Fibroblast of mammary gland (primary cell): Measurements from ENCODE around the gene PCIF1.
"Not testable (repeated sequence)": the region's sequence is repeated elsewhere in the genome, so short reads cannot be mapped to it uniquely, and the experiment has no call there.

Source experiments
- DNase-seq: peaks from one replicate; pipeline ENCODE4 v3.0.0-alpha.2; 2010; ENCODE audit warnings: low read depth
- H3K4me3 ChIP-seq: 2 replicates; pipeline ENCODE4 v1.5.1; 2011; ENCODE audit warnings: low read depth, mild to moderate bottlenecking, low read length, moderate library complexity; ENCODE audit not compliant: control insufficient read depth
- TF ChIP-seq, protein P1 (sequence below): conservative IDR thresholded peaks from 2 replicates; pipeline ENCODE4 v1.5.1; 2011; ENCODE audit warnings: low read depth, low read length, inconsistent platforms; ENCODE audit not compliant: control insufficient read depth, insufficient read depth

Gene PCIF1

DNA sequence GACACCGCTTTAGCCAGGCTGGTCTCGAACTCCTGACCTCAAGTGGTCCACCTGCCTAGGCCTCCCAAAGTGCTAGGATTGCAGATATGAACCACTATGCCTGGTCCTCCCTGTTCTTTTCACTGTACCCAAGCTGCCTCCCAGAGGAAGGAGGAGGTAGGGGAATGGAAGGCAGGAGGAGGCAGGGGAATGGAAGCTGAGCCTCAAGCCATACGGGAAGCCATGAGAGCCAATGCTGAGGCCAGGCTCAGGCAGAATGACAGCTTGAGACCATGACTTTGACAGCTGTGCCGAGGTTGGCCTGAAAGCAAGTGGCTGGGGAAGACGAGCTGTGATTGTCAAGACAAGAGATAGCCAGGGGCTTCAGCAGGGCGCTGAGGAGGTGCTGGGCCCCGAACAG is 51.1 kb downstream of the PCIF1 start:
- no peak for DNase-seq
- H3K4me3 ChIP-seq = no peak overlapping the region
- TF ChIP-seq, protein P1, sequence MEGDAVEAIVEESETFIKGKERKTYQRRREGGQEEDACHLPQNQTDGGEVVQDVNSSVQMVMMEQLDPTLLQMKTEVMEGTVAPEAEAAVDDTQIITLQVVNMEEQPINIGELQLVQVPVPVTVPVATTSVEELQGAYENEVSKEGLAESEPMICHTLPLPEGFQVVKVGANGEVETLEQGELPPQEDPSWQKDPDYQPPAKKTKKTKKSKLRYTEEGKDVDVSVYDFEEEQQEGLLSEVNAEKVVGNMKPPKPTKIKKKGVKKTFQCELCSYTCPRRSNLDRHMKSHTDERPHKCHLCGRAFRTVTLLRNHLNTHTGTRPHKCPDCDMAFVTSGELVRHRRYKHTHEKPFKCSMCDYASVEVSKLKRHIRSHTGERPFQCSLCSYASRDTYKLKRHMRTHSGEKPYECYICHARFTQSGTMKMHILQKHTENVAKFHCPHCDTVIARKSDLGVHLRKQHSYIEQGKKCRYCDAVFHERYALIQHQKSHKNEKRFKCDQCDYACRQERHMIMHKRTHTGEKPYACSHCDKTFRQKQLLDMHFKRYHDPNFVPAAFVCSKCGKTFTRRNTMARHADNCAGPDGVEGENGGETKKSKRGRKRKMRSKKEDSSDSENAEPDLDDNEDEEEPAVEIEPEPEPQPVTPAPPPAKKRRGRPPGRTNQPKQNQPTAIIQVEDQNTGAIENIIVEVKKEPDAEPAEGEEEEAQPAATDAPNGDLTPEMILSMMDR = no peak

DNA sequence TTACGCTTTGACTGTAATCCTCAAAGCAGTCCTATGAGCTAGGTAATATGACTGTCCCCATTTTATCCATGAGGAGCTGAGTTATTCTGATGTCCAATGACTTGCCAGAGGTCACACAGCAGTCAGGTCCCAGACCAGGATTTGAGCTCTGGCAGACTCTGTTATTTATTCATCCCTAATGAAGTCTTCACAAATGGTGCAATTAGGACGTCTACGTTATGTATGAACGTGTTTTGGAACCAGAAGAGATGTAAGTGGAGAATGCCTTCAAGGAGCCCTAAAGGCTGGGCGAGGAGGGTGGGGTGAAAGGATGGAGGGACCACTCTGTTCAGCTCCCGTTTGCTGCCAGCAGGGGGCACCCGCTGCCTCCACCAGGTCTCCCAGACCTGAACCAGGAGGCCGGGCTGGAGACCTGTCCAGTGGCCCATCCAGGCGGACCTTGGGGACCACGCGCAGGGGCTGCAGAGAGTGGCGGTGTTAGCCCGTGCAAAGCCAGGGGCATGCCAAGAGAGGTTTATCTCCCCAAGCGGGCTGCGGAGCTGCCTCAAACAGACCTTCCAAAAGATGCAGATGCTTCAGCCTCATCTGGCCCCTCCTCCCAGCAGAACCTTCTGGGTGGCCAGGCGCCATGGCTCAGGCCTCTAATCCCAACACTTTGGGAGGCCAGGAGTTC is 52.8 kb downstream of the PCIF1 start:
- TF ChIP-seq, protein P1 = peak; percentile 82
- no peak overlapping the region for H3K4me3 ChIP-seq

DNA sequence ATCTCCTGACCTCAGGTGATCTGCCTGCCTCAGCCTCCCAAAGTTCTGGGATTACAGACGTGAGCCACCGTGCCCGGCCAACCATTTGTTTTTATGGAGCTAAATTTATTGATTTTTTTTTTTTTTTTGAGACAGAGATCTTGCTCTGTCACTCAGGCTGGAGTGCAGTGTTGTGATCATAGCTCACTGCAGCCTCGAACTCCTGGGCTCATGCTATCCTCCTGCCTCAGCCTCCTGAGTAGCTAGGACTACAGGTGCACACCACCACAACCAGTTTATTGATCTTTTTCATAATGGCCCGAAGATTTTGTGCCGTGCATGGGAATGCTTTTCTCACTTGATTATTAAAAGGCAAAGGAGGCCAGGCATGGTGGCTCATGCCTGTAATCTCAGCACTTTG is 54.3 kb downstream of the PCIF1 start:
- not testable (repeated sequence) for H3K4me3 ChIP-seq, DNase-seq

More for the DNA sequence above, 52.8 kb downstream of the PCIF1 start:
- DNase-seq = peak; percentile 53

DNA sequence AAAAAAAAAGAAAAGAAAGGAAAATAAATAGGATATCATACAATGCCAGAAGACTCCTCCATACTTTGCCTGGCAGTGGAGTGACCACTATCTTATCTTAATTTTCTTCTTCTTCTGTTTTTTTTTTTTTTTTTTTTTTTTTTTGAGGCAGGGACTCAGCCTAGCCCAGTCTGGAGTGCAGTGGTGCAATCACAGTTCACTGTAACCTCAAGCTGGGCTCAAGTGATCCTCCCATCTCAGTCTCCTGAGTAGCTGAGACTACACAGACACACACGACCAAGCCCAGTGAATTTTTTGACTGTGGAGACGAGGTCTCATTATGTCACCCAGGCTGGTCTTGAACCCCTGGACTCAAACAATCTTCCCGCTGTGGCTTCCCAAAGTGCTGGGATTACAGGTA is 57.1 kb downstream of the PCIF1 start:
- no peak for DNase-seq
- TF ChIP-seq, protein P1 = no peak
- H3K4me3 ChIP-seq = no peak overlapping the region

DNA sequence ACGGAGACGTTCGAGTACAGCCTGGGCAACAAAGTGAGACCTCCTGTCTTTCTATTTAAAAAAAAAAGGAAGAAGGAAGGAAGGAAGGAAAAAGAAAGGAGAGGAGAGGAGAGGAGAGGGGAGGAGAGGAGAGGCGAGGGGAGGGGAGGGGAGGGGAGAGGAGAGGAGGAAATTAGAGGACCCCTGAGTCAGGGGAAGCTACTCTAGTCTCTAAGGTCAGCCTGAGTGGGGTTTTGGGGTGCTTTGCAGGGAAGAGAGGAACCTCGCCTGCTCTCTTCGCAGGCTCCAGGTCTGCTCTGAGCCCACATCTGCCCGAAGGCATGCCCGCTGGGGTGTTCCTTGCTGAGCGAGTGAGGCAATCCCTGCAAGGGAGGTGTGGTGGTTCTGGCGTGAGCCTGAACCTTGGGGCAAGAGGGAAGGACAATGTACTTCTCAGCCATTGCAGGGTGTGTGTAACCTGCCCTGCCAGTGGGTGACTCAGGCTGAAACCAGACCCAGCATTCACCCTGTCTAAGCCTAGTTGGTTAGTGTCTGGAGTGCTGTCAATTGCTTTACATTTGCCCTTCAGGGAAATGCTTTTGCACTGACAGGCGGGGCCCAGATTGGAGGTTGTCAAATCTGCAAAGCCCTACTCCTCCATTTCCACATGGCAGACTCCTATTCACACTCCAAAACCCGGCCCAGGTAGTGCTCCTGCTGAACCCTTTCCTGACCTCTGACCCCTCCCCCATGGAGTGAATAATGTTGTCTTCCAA is 58.9 kb downstream of the PCIF1 start:
- TF ChIP-seq, protein P1 = no peak
- no peak overlapping the region for H3K4me3 ChIP-seq
- peak; percentile 28 for DNase-seq

DNA sequence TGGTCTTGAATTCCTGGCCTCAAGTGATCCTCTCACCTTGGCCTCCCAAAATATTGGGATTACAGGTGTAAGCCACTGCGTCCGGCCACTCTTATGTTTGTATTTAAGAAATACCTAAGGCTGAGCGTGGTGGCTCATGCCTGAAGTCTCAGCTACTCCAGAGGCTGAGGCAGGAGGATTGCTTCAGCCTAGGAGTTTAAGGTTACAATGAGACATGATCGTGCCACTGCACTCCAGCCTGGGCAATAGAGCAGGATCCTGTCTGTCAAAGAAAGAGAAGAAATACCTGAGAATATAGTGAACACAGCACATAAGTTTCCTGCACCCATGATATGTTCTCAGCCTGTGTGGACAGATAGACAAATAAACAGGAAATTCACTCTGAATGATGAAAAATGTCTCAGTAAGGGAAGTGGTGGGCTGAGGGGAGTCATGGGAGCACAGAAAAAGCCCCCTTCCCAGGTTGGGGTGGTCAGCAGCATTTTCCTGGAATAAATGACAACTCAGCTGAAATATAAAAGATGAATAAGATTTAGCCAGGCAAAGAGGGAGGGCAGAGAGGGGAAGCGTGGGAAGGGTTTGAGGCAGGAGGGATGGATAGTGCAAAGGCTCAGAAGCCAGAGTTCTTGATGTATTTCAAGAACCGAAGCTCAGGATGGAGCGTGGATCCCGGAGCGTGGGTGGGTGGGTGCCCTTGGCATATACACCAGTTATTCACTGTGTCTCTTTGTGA is 60.4 kb downstream of the PCIF1 start:
- no peak overlapping the region for H3K4me3 ChIP-seq
- TF ChIP-seq, protein P1 = no peak
- no peak for DNase-seq

DNA sequence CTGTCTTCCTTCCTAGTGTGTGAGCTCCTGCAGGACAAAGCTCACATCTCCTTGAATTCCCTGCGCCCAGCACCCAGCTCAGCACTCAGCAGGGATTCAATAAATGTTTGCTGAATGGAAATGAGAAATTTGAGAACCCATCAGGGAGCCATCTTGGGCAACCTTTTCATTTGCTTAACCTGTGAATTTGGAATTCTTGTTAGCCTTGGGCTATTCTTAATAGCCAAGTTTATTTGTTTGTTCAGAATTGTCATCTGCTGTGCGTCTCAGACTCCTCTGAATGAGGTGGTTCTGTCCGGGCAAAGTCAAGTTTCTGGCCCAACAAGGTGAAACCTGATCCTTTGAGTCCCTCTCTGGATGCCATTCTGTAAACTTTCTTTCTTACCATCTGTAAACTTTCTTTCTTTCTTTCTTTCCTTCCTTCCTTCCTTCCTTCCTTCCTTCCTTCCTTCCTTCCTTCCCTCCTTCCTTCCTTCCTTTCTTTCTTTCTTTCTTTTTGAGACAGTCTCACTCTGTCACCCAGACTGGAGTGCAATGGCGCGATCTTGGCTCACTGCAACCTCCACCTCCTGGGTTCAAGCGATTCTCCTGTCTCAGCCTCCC is 61.1 kb downstream of the PCIF1 start:
- not testable (repeated sequence) for DNase-seq, H3K4me3 ChIP-seq
